Loucy (cell line): ENCODE data around the gene COX17.

Source experiments
- CTCF ChIP-seq: fragments of 200-600 bp; sonication (generic); conservative IDR thresholded peaks from 2 replicates; pipeline ENCODE4 v1.5.1; 2014; ENCODE audit warnings: mild to moderate bottlenecking, antibody characterized with exemption, low read length
- EZH2phosphoT487 ChIP-seq: fragments of 200-600 bp; IDR thresholded peaks from 2 replicates; pipeline ENCODE4 v1.6.1; 2018; ENCODE audit warnings: antibody characterized with exemption, mild to moderate bottlenecking, moderate library complexity, borderline replicate concordance

- TF ChIP-seq CTCF (no peak), EZH2phosphoT487 (no peak)
These were observed 46.3 kb downstream of the COX17 start for GRCh38 chr3:119630880-119631329.
